ENCODE data around the gene SCYGR6.

SCYGR6 gene

DNA sequence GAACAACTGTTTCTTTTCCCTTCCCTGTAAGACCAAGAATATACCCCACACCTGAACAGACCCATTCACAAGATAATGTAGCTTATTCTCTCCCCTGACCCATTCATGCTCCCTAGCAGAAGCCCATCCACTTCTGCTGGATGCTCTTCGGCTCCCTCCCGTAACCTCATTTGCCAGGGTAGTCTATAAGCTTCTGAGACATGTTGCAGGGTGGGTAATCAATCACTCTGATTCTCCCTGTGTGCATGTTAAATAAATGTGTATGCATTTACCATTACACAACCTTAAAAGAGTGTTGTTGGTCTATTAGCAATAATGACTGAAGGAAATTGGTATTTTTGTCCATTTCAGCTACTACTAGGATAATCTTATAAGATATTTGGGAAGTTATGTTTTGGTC, 8.1 kb downstream of the SCYGR6 start:
- in situ Hi-C loops (cut with MboI; ENCODE audit: low sequenced_read_pairs), result no loop called here

- in situ Hi-C loops (cut with MboI; ENCODE audit: low sequenced_read_pairs), result no loop called here
Observed at GRCh38 chr2:227713291-227713690, 11.3 kb downstream of the SCYGR6 start.

DNA sequence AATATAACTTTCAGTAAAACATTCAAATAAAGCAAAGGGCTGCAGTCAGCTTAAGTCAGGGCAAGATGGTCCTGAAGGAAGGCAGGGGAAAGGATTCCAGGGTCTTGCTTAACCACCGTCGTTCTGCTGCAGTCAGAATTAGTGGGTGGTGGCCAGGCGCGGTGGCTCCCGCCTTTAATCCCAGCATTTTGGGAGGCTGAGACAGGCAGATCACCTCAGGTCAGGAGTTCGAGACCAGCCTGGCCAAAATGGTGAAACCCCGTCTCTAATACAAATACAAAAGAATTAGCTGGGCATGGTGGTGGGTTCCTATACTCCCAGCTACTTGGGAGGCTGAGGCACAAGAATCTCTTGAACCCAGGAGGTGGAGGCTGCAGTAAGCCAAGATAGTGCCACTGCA, 13.6 kb downstream of the SCYGR6 start:
- in situ Hi-C loops (cut with MboI; ENCODE audit: low sequenced_read_pairs), result no loop called here

DNA sequence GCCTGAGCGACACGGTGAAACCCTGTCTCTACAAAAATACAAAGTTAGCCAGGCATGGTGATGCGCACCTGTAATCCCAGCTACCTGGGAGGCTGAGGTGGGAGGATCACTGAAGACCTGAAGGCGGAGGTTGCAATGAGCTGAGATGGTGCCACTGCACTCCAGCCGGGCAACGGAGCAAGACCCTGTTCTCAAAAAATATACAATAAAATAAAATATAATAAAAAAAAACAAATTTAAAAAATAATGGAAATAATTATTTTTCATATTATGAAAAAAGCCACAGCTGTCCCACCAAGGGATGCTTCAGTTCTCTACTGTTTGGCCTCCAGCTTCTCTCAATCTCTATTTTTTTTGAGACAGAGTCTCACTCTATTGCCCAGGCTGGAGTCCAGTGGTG, 17.2 kb downstream of the SCYGR6 start:
- in situ Hi-C loops (cut with MboI; ENCODE audit: low sequenced_read_pairs), result no loop called here

DNA sequence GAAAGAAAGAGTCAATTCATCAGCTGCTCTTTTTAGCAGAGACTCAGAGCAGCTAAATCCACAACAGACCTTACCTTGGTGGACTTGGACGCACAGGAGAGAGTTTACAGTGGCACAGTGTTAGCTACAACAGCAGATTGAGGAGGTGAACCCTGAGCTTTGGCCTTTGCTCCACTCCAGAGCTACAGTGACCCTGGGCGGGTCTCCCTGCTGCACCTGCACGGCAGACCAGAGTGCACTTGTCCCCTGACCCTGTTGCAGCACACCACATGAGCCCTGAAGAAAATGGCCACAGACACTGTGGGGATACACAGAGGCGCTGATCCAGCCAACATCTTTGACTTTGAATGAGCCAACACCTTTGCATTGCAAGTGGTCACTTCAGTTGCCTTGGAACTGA, 17.7 kb downstream of the SCYGR6 start:
- in situ Hi-C loops (cut with MboI; ENCODE audit: low sequenced_read_pairs), result no loop called here

DNA sequence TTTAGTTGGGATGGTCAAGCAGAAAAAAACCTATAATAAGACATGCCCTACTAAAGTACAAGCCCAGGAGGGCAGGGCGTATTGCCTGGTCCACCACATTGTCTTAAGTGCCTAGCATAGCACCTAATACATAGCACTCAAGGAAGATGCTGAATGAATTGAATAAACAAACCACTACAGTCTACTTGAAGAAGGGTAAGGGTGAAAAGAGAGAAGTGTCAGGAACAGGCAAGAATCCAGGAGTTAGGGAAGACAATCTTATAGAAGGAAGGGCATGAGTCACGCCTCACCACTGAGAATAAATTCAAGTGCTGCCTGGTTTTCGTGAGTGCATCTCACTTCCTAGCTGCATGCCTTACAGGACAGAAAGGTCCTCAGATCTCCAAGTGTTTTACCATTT, 20.6 kb downstream of the SCYGR6 start:
- in situ Hi-C loops (cut with MboI; ENCODE audit: low sequenced_read_pairs), result no loop called here

GRCh38 chr2:227703280-227703732, 21.3 kb downstream of the SCYGR6 start:
- in situ Hi-C loops (cut with MboI; ENCODE audit: low sequenced_read_pairs), result no loop called here

- in situ Hi-C loops (cut with MboI; ENCODE audit: low sequenced_read_pairs), result no loop called here
Observed at GRCh38 chr2:227701556-227701955, 23.0 kb downstream of the SCYGR6 start.

GRCh38 chr2:227696990-227697679, 27.4 kb downstream of the SCYGR6 start:
- in situ Hi-C loops (cut with MboI; ENCODE audit: low sequenced_read_pairs), result no loop called here

- in situ Hi-C loops (cut with MboI; ENCODE audit: low sequenced_read_pairs), result no loop called here
Observed at GRCh38 chr2:227687189-227687588, 37.4 kb downstream of the SCYGR6 start.

GRCh38 chr2:227684258-227684657, 40.3 kb downstream of the SCYGR6 start:
- in situ Hi-C loops (cut with MboI; ENCODE audit: low sequenced_read_pairs), result no loop called here

GRCh38 chr2:227677928-227678327, 46.6 kb downstream of the SCYGR6 start:
- in situ Hi-C loops (cut with MboI; ENCODE audit: low sequenced_read_pairs), result no loop called here

DNA sequence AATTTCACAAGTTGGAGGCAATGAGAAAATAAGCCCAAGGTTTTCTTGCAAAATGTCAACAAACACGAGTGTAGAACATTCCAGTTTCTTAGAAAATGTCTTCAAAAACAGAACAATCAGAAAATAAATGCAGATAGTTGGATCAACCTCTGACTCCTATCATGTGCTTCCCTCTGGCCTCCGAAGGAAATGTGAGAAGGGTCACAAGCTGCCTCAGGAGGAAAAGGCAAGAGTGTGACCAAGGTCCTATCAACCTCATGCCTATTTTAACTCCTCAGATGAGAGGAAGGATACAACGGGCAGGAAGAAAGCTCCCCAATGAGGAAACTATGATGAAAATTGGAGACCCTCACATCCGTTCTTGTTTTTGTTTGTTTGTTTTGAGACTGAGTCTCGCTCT, 50.1 kb downstream of the SCYGR6 start:
- in situ Hi-C loops (cut with MboI; ENCODE audit: low sequenced_read_pairs), result no loop called here

Data from HL-60/S4 treated with retinoic acid at 250 ng/mL for 4 days and 3 days (cell line).